GM10248 (cell line): ENCODE data around the gene AHNAK.

ENCODE experiments used
- CTCF ChIA-PET: fragments of 300-600 bp; sonication (Branson Sonifier 250); formaldehyde crosslinking; extraction: SDS; loops from one replicate; lab custom pipeline; 2021; ENCODE audit warnings: antibody characterized with exemption; lab: Yijun Ruan, JAX
- POLR2A ChIA-PET: fragments of 350-650 bp; sonication (Branson Sonifier 250); formaldehyde crosslinking; extraction: SDS; loops from one replicate; lab custom pipeline; 2020; ENCODE audit warnings: antibody characterized with exemption; lab: Yijun Ruan, JAX
- DNase-seq: peaks from one replicate; pipeline ENCODE4 v3.0.0; 2012; ENCODE audit errors: extremely low spot score
- TF ChIP-seq, protein P1 (sequence below): IDR thresholded peaks from 2 replicates; pipeline ENCODE4 v1.5.1; 2012; ENCODE audit warnings: mild to moderate bottlenecking, low read depth; ENCODE audit errors: extremely low read depth, missing control alignments, control extremely low read depth

The AHNAK gene, protein sequence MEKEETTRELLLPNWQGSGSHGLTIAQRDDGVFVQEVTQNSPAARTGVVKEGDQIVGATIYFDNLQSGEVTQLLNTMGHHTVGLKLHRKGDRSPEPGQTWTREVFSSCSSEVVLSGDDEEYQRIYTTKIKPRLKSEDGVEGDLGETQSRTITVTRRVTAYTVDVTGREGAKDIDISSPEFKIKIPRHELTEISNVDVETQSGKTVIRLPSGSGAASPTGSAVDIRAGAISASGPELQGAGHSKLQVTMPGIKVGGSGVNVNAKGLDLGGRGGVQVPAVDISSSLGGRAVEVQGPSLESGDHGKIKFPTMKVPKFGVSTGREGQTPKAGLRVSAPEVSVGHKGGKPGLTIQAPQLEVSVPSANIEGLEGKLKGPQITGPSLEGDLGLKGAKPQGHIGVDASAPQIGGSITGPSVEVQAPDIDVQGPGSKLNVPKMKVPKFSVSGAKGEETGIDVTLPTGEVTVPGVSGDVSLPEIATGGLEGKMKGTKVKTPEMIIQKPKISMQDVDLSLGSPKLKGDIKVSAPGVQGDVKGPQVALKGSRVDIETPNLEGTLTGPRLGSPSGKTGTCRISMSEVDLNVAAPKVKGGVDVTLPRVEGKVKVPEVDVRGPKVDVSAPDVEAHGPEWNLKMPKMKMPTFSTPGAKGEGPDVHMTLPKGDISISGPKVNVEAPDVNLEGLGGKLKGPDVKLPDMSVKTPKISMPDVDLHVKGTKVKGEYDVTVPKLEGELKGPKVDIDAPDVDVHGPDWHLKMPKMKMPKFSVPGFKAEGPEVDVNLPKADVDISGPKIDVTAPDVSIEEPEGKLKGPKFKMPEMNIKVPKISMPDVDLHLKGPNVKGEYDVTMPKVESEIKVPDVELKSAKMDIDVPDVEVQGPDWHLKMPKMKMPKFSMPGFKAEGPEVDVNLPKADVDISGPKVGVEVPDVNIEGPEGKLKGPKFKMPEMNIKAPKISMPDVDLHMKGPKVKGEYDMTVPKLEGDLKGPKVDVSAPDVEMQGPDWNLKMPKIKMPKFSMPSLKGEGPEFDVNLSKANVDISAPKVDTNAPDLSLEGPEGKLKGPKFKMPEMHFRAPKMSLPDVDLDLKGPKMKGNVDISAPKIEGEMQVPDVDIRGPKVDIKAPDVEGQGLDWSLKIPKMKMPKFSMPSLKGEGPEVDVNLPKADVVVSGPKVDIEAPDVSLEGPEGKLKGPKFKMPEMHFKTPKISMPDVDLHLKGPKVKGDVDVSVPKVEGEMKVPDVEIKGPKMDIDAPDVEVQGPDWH (N-terminal part only)

DNA sequence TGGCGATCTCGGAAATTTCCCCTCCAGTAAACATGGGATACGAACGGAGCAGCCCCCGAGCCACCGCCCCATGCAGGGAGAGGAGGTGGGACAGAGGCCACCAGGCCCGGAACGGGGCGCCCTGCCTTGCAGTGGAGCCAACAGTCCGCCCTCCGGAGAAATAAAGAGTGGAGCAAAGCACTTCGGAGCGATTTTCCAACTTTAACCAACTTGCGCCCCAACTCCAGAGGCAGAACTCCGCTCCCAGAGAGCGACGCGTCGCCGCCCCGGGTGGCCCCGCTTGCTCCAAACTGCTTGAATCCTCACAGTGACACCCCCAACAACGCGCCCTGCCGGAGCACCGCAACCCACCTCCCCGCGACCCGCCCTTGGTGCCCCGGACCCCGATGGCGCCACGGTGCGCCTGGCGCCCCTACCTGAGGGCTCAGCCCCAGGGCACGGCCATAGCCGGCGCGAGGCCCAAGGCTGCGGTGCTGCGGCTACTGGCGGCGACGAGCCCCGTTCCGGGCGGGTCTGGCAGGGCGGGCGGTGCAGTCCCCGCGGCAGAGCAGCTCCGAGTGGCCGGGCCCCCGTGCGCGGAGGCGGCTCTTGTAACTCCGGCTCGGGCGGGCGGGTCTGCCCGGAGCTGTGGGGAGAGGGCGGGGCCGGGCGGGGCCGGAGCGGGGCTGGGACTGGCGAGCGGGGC lies at the start of gene AHNAK:
Gene AHNAK (minus strand): TSS at position 563 of the 685 bp plus-strand sequence. CDS start 10,708 bp downstream, outside the sequence.
- DNase-seq: peak; percentile 70
- TF ChIP-seq, protein P1, sequence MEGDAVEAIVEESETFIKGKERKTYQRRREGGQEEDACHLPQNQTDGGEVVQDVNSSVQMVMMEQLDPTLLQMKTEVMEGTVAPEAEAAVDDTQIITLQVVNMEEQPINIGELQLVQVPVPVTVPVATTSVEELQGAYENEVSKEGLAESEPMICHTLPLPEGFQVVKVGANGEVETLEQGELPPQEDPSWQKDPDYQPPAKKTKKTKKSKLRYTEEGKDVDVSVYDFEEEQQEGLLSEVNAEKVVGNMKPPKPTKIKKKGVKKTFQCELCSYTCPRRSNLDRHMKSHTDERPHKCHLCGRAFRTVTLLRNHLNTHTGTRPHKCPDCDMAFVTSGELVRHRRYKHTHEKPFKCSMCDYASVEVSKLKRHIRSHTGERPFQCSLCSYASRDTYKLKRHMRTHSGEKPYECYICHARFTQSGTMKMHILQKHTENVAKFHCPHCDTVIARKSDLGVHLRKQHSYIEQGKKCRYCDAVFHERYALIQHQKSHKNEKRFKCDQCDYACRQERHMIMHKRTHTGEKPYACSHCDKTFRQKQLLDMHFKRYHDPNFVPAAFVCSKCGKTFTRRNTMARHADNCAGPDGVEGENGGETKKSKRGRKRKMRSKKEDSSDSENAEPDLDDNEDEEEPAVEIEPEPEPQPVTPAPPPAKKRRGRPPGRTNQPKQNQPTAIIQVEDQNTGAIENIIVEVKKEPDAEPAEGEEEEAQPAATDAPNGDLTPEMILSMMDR: no peak
- ChIA-PET CTCF (interaction anchor here (1.1 to 10.0 kb wide), 3 partner anchors 9 to 122 kb away, joined by 3 to 247 read pairs (median 5); no protein-coding TSS in a partner anchor), POLR2A (interaction anchor here (1.1 kb wide), 1 partner anchor 11 kb away, joined by 5 read pairs; no protein-coding TSS in a partner anchor)

DNA sequence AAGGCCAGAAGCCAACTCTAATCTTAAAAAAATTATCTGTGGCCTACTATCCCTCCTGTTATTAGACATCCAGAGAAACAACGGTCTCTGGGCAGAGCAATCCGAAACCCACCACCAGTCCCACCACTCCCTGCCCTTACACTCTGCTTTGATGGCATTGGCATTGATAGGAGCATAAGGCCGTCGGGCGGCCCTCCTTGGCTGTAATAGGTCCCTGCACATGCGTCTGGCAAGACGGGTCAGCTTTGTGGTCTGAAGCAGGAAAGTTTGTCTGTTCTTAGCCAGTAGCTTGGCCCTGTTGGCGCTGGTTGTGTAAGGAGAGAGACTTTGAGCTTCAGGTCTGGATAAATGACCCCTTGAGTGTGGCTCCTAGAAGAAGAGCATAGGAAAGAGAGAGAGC lies 48.5 kb upstream of the AHNAK start:
- ChIA-PET CTCF (interaction anchor here (1.4 to 2.6 kb wide), 2 partner anchors 16 to 99 kb away, joined by 5 to 7 read pairs; no protein-coding TSS in a partner anchor), POLR2A (no interaction called here)
- no peak for DNase-seq
- TF ChIP-seq, protein P1: no peak

DNA sequence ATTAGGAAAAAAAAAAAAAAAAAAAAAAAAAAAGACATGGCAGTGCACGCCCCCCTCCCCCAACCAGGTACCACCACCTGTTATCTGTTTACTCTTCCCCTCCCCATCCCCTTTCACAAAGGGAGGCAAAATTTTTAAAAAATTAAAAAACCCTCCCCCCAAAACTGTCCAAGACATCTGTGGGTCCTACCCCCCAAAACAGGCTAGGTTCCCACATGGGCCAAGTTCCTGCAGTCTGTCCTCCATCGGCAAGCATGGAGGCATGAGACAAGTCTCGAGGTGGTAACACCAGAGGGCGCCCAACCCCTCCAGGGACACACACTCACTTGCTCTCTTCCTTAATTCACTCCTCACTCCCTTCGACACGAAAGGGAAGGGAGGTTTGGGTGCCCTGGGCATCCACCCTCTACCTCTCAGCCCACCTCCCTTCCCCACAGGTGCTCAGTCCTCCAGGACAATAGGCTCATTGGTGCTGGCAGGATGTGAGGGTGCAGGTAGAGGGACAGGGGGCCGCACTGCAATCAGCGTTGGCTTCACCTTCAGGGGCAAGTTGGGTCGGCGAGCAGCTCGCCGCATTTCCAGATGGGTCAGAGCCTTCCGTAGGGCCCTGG lies 46.9 kb upstream of the AHNAK start:
- peak; percentile 67 for DNase-seq
- TF ChIP-seq, protein P1: peak; percentile 45
- POLR2A ChIA-PET: interaction anchor here (0.7 to 3.9 kb wide), 7 partner anchors 7 to 134 kb away, joined by 3 to 87 read pairs (median 15); partner anchors contain the start of genes C11orf98, CSKMT, EEF1G and EML3
- CTCF ChIA-PET: interaction anchor here (0.9 to 4.1 kb wide), 13 partner anchors 7 to 177 kb away, joined by 3 to 50 read pairs (median 4); partner anchors contain the start of genes B3GAT3, EML3, LRRN4CL and MTA2

DNA sequence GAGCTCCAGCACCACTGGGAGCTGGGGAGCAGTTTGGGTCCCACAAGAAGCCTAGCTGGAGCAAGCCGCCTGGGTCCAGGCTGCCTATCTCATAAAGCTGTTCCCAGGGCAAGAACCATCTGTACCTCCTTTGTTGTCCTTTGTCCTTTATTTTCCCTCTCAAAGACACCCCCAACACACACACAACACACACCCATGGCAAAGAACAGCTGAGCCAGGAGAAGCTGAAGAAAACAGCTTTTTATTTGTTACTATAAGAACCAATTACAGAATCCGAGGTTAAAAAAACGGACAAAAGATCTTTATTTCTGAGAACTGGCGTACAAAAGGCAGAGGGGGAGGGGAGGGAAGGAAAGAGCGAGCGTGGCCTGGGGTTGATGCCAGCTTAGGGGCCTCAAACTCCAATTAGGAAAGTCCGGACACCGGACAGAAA lies 46.4 kb upstream of the AHNAK start:
- no peak for DNase-seq
- ChIA-PET CTCF (interaction anchor here (1.0 to 4.1 kb wide), 17 partner anchors 8 to 193 kb away, joined by 3 to 50 read pairs (median 5); partner anchors contain the start of genes EML3, LRRN4CL, MTA2 and POLR2G), POLR2A (interaction anchor here (0.5 to 3.9 kb wide), 13 partner anchors 8 to 195 kb away, joined by 3 to 87 read pairs (median 10); partner anchors contain the start of genes C11orf98, CSKMT, EEF1G and EML3)
- TF ChIP-seq, protein P1: no peak
